Measurements from ENCODE around the gene ACTN1. TPM values are rescaled to one million over a fixed set of nuclear protein-coding genes. Genes with fewer than 3 reads are reported as not detected.

ACTN1 gene
- total and polyA plus RNA-seq, 2 of the 8 experiments (the other 6 are each of a cell fraction or from before 2014, with no cell fraction given) = 236 to 262 TPM

GRCh38 chr14:68888025-68888850 lies 90.9 kb downstream of the ACTN1 start:
- Histone ChIP-seq H3K4ac (replicated peaks; ENCODE audit: insufficient read length, low read depth, low read length) (no peak overlapping the region), H3K36me3 (ENCODE audit: control insufficient read depth in 2 of 4, insufficient read depth in 4 of 4, low read length in 3 of 4) (peaks cover 26 to 83% (median 66%) of the 10 kb centered on the region in 4 experiments), H3K4me2 (ENCODE audit: insufficient read depth in 1 of 2, low read depth in 2 of 2, low read length in 2 of 2) (no peak overlapping the region), H3K9ac (replicated peaks in 1 of 4; ENCODE audit: extremely low read depth in 1 of 4, low read depth in 3 of 4, low read length in 3 of 4) (no peak overlapping the region), H3K27me3 (replicated peaks in 1 of 4; ENCODE audit: control insufficient read depth in 3 of 4, extremely low read depth in 1 of 4, insufficient read depth in 3 of 4, low read length in 3 of 4) (no peaks in the 10 kb centered on the region), H3K18ac (ENCODE audit: extremely low read depth, low read length) (no peak overlapping the region), H3K79me1 (ENCODE audit: low read depth, low read length) (peaks cover 4% of the 10 kb centered on the region; the same call in 1 of the 2 replicates), H2BK15ac (ENCODE audit: low read length) (no peak overlapping the region), H4K20me1 (replicated peaks in 1 of 2; ENCODE audit: control insufficient read depth in 1 of 2, insufficient read depth in 2 of 2, low read length in 2 of 2) (peaks cover 0 to 5% of the 10 kb centered on the region in 2 experiments), H3K23me2 (ENCODE audit: low read depth, low read length) (no peaks in the 10 kb centered on the region), H3K4me1 (replicated peaks in 1 of 4; ENCODE audit: control insufficient read depth in 3 of 4, insufficient read depth in 4 of 4, low read length in 3 of 4) (no peaks in the 10 kb centered on the region), H3K23ac (ENCODE audit: insufficient read length) (no peak overlapping the region), H4K8ac (ENCODE audit: extremely low read depth, insufficient read depth, low read length) (no peak overlapping the region), H2BK5ac (ENCODE audit: low read depth, low read length) (no peak overlapping the region), H2AFZ (ENCODE audit: low read length) (no peak overlapping the region), H4K91ac (replicated peaks; ENCODE audit: insufficient read length, low read length) (no peak overlapping the region), H4K5ac (ENCODE audit: insufficient read length, low read depth, low read length) (no peak overlapping the region), H2BK20ac (ENCODE audit: low read length) (no peak overlapping the region), H3K56ac (replicated peaks; ENCODE audit: insufficient read length, low read depth, low read length) (no peak overlapping the region), H3K4me3 (ENCODE audit: extremely low read depth in 1 of 4, insufficient read depth in 2 of 4, low read depth in 3 of 4, low read length in 4 of 4) (no peak overlapping the region), H3K27ac (ENCODE audit: low read depth, low read length) (0 out of 2 replicates have a peak overlapping the region, but pooled peaks have one; percentile 5), H2BK120ac (replicated peaks; ENCODE audit: low read depth, low read length) (no peak overlapping the region), H3K9me3 (ENCODE audit: insufficient read depth in 2 of 2, low read depth in 1 of 2, low read length in 1 of 2) (no peaks in the 10 kb centered on the region), H2AK5ac (ENCODE audit: low read depth, low read length) (no peak overlapping the region), H3K14ac (ENCODE audit: insufficient read length) (no peak overlapping the region), H2BK12ac (ENCODE audit: low read depth, low read length) (no peak overlapping the region), H3K79me2 (ENCODE audit: control insufficient read depth in 1 of 2, insufficient read depth in 2 of 2, low read length in 2 of 2) (no peaks in the 10 kb centered on the region)
- 90% methylated on average over 20 of the region's 20 CpGs; no CpG with 5 or more reads in 1 of the 2 experiments for WGBS, 2 experiments (ENCODE audit: extremely low coverage in 1 of 2, insufficient coverage in 1 of 2, insufficient read length in 1 of 2, insufficient replicate concordance in 2 of 2, low coverage in 1 of 2, low lambda C conversion rate in 2 of 2, missing lambda C conversion rate in 1 of 2)
- POLR2A ChIA-PET (ENCODE audit: partially characterized antibody) = interaction anchor here (0.6 to 1.8 kb wide), 4 partner anchors 9 to 90 kb away, joined by 3 to 6 read pairs (median 4); no protein-coding TSS in a partner anchor
- CTCF ChIA-PET (ENCODE audit: partially characterized antibody) = interaction anchor here (0.8 to 2.3 kb wide), 4 partner anchors 19 to 38 kb away, joined by 3 to 6 read pairs (median 4); no protein-coding TSS in a partner anchor
- no peak for FAIRE-seq
- DNase-seq (ENCODE audit: low read depth in 1 of 2, low spot score in 2 of 2) = no peak
- TF ChIP-seq HDAC6 (IDR thresholded peaks at IDR 0.05; ENCODE audit: low read depth, low read length) (no peak), RBBP5 (IDR thresholded peaks at IDR 0.05; ENCODE audit: borderline replicate concordance, low read depth, low read length) (no peak), CHD2 (IDR thresholded peaks at IDR 0.05; ENCODE audit: low read length) (no peak), SAP30 (IDR thresholded peaks at IDR 0.05; ENCODE audit: insufficient read depth, insufficient replicate concordance, low read length) (no peak), CHD1 (IDR thresholded peaks at IDR 0.05; ENCODE audit: low read depth, low read length) (no peak), RAD21 (IDR thresholded peaks at IDR 0.05 in 1 of 2, conservative IDR thresholded peaks at IDR 0.05 in 1 of 2; ENCODE audit: low read depth in 2 of 2, low read length in 2 of 2) (no peak), CREB1 (IDR thresholded peaks at IDR 0.05) (no peak), EP300 (IDR thresholded peaks at IDR 0.05; ENCODE audit: borderline replicate concordance in 1 of 2, low read depth in 2 of 2, low read length in 2 of 2) (no peak), BACH1 (IDR thresholded peaks at IDR 0.05; ENCODE audit: low read length) (no peak)
- TF ChIP-seq, protein P1, sequence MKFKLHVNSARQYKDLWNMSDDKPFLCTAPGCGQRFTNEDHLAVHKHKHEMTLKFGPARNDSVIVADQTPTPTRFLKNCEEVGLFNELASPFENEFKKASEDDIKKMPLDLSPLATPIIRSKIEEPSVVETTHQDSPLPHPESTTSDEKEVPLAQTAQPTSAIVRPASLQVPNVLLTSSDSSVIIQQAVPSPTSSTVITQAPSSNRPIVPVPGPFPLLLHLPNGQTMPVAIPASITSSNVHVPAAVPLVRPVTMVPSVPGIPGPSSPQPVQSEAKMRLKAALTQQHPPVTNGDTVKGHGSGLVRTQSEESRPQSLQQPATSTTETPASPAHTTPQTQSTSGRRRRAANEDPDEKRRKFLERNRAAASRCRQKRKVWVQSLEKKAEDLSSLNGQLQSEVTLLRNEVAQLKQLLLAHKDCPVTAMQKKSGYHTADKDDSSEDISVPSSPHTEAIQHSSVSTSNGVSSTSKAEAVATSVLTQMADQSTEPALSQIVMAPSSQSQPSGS (IDR thresholded peaks at IDR 0.05; ENCODE audit: low read length) = no peak

Data from H1 (cell line).